Neural progenitor cell (in vitro differentiated cells): Measurements from ENCODE around the gene HSD3B7. TPM values are rescaled to one million over a fixed set of nuclear protein-coding genes. Genes with fewer than 3 reads are reported as not detected.

Source experiments
- DNase-seq: peaks from one replicate; pipeline ENCODE4 v3.0.0-alpha.2; 2016; ENCODE audit warnings: low spot score
- H2AFZ ChIP-seq: fragments of 200-600 bp; sonication (generic); replicated peaks from 2 replicates; pipeline ENCODE4 v1.6.1; 2016; ENCODE audit warnings: antibody characterized with exemption
- H3F3A ChIP-seq: fragments of 200-600 bp; sonication (generic); 2 replicates; pipeline ENCODE4 v1.6.1; 2016; ENCODE audit warnings: antibody characterized with exemption, low read depth
- H3K27ac ChIP-seq: fragments of 200-600 bp; sonication (generic); 2 replicates; pipeline ENCODE4 v1.5.1; 2016; ENCODE audit warnings: mild to moderate bottlenecking
- H3K27me3 ChIP-seq: fragments of 200-600 bp; sonication (generic); 2 replicates; pipeline ENCODE4 v1.6.1; 2016; ENCODE audit warnings: mild to moderate bottlenecking, moderate library complexity
- H3K36me3 ChIP-seq: fragments of 200-600 bp; sonication (generic); 2 replicates; pipeline ENCODE4 v1.5.1; 2016
- H3K4me1 ChIP-seq: fragments of 200-600 bp; sonication (generic); 2 replicates; pipeline ENCODE4 v1.6.1; 2016; ENCODE audit warnings: mixed run types
- H3K4me2 ChIP-seq: fragments of 200-600 bp; sonication (generic); 2 replicates; pipeline ENCODE4 v1.6.1; 2016
- H3K4me3 ChIP-seq: fragments of 200-600 bp; sonication (generic); 2 replicates; pipeline ENCODE4 v1.5.1; 2016
- H3K79me2 ChIP-seq: fragments of 200-600 bp; sonication (generic); 2 replicates; pipeline ENCODE4 v1.6.1; 2016; ENCODE audit warnings: low read depth
- H3K9ac ChIP-seq: fragments of 200-600 bp; sonication (generic); 2 replicates; pipeline ENCODE4 v1.6.1; 2016
- H3K9me3 ChIP-seq: fragments of 200-600 bp; sonication (generic); 2 replicates; pipeline ENCODE4 v1.5.1; 2016; ENCODE audit warnings: low read depth
- H4K20me1 ChIP-seq: fragments of 200-600 bp; sonication (generic); 2 replicates; pipeline ENCODE4 v1.6.1; 2016; ENCODE audit warnings: low read depth
- H3K27ac Mint-ChIP-seq: 3 replicates; pipeline ENCODE4 v1.8.0; 2021; ENCODE audit warnings: mixed read lengths
- H3K27me3 Mint-ChIP-seq: 2 replicates; pipeline ENCODE4 v1.8.0; 2022; ENCODE audit warnings: low read depth, mild to moderate bottlenecking, inconsistent platforms, moderate library complexity, mixed read lengths; ENCODE audit not compliant: insufficient read depth
- H3K36me3 Mint-ChIP-seq: 3 replicates; pipeline ENCODE4 v1.8.0; 2021; ENCODE audit warnings: mixed read lengths
- H3K4me1 Mint-ChIP-seq: 3 replicates; pipeline ENCODE4 v1.8.0; 2021; ENCODE audit warnings: mixed read lengths
- H3K4me3 Mint-ChIP-seq: 3 replicates; pipeline ENCODE4 v1.8.0; 2021; ENCODE audit warnings: mild to moderate bottlenecking, moderate library complexity, mixed read lengths
- H3K9me3 Mint-ChIP-seq: 3 replicates; pipeline ENCODE4 v1.8.0; 2020; ENCODE audit warnings: mixed read lengths
- EZH2 ChIP-seq: fragments of 200-600 bp; sonication (generic); IDR thresholded peaks from 2 replicates; pipeline ENCODE4 v1.6.1; 2017; ENCODE audit warnings: antibody characterized with exemption, mild to moderate bottlenecking, moderate library complexity
- EZH2phosphoT487 ChIP-seq: fragments of 200-600 bp; sonication (generic); IDR thresholded peaks from 2 replicates; pipeline ENCODE4 v1.6.1; 2017; ENCODE audit warnings: antibody characterized with exemption
- total RNA-seq: library from RNA; depleted of rRNA; stranded (reverse); fragments of >200 nt; gene quantifications from 2 replicates; pipeline ENCODE4 v1.2.3, GENCODE V29; 2015; ENCODE audit warnings: low replicate concordance
- TF ChIP-seq, protein P1 (sequence below): fragments of 200-600 bp; sonication (generic); IDR thresholded peaks from 2 replicates; pipeline ENCODE4 v1.5.1; 2017; ENCODE audit warnings: antibody characterized with exemption, mild to moderate bottlenecking

Gene HSD3B7
- total RNA-seq, 1 donor from 2014 or later, result 1.4 TPM

GRCh38 chr16:30964574-30965226 is 20.3 kb upstream of the HSD3B7 start:
- no peak overlapping the region for H3K27ac ChIP-seq
- peaks cover 8% of the 10 kb centered on the region for H4K20me1 ChIP-seq
- H3K36me3 Mint-ChIP-seq, result peaks cover 39% of the 10 kb centered on the region
- H3K36me3 ChIP-seq, result peaks cover 11% of the 10 kb centered on the region
- no peaks in the 10 kb centered on the region for H3K9me3 ChIP-seq
- H3K27me3 ChIP-seq, result no peaks in the 10 kb centered on the region
- H3K4me3 Mint-ChIP-seq, result no peak overlapping the region
- no peaks in the 10 kb centered on the region for H3K4me1 Mint-ChIP-seq
- no peaks in the 10 kb centered on the region for H3K9me3 Mint-ChIP-seq
- peaks cover 7% of the 10 kb centered on the region for H3K27me3 Mint-ChIP-seq
- DNase-seq, result no peak
- TF ChIP-seq EZH2phosphoT487 (no peak), EZH2 (no peak)
- TF ChIP-seq, protein P1, sequence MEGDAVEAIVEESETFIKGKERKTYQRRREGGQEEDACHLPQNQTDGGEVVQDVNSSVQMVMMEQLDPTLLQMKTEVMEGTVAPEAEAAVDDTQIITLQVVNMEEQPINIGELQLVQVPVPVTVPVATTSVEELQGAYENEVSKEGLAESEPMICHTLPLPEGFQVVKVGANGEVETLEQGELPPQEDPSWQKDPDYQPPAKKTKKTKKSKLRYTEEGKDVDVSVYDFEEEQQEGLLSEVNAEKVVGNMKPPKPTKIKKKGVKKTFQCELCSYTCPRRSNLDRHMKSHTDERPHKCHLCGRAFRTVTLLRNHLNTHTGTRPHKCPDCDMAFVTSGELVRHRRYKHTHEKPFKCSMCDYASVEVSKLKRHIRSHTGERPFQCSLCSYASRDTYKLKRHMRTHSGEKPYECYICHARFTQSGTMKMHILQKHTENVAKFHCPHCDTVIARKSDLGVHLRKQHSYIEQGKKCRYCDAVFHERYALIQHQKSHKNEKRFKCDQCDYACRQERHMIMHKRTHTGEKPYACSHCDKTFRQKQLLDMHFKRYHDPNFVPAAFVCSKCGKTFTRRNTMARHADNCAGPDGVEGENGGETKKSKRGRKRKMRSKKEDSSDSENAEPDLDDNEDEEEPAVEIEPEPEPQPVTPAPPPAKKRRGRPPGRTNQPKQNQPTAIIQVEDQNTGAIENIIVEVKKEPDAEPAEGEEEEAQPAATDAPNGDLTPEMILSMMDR, result no peak
- peaks cover 8% of the 10 kb centered on the region for H3K79me2 ChIP-seq
- no peak overlapping the region for H3K4me3 ChIP-seq
- H3K27ac Mint-ChIP-seq, result no peak overlapping the region
- no peaks in the 10 kb centered on the region for H3F3A ChIP-seq
- no peaks in the 10 kb centered on the region for H3K4me1 ChIP-seq
- H2AFZ ChIP-seq, result no peak overlapping the region
- no peak overlapping the region for H3K9ac ChIP-seq
- no peak overlapping the region for H3K4me2 ChIP-seq

- Mint-ChIP-seq H3K36me3 (peaks cover 38% of the 10 kb centered on the region), H3K27ac (no peak overlapping the region), H3K27me3 (peaks cover 7% of the 10 kb centered on the region), H3K4me1 (no peaks in the 10 kb centered on the region), H3K9me3 (no peaks in the 10 kb centered on the region), H3K4me3 (no peak overlapping the region)
- no peaks in the 10 kb centered on the region for H3K9me3 ChIP-seq
- H3K9ac ChIP-seq, result no peak overlapping the region
- no peak overlapping the region for H2AFZ ChIP-seq
- peaks cover under 1% of the 10 kb centered on the region for H3K79me2 ChIP-seq
- TF ChIP-seq, protein P1, result no peak
- no peak for TF ChIP-seq EZH2
- TF ChIP-seq EZH2phosphoT487, result no peak
- no peak for DNase-seq
- no peaks in the 10 kb centered on the region for H3K27me3 ChIP-seq
- no peak overlapping the region for H3K4me3 ChIP-seq
- peaks cover 7% of the 10 kb centered on the region for H4K20me1 ChIP-seq
- no peak overlapping the region for H3K27ac ChIP-seq
- no peak overlapping the region for H3K4me2 ChIP-seq
- H3K36me3 ChIP-seq, result peaks cover 5% of the 10 kb centered on the region
- H3F3A ChIP-seq, result no peaks in the 10 kb centered on the region
- no peaks in the 10 kb centered on the region for H3K4me1 ChIP-seq
Measured at GRCh38 chr16:30965436-30965835, 19.6 kb upstream of the HSD3B7 start.

GRCh38 chr16:30966033-30966619 is 18.9 kb upstream of the HSD3B7 start:
- H3K36me3 Mint-ChIP-seq, result peaks cover 40% of the 10 kb centered on the region

More at GRCh38 chr16:30966033-30966619, 18.9 kb upstream of the HSD3B7 start:
- Histone ChIP-seq H2AFZ (no peak overlapping the region), H3K79me2 (no peaks in the 10 kb centered on the region), H4K20me1 (peaks cover 7% of the 10 kb centered on the region), H3K4me3 (no peak overlapping the region), H3K4me2 (no peak overlapping the region), H3K27ac (no peak overlapping the region), H3K36me3 (peaks cover 4% of the 10 kb centered on the region), H3K27me3 (no peaks in the 10 kb centered on the region), H3K4me1 (no peaks in the 10 kb centered on the region), H3F3A (no peaks in the 10 kb centered on the region), H3K9me3 (no peaks in the 10 kb centered on the region), H3K9ac (no peak overlapping the region)
- Mint-ChIP-seq H3K9me3 (no peaks in the 10 kb centered on the region), H3K27me3 (peaks cover 7% of the 10 kb centered on the region), H3K4me3 (no peak overlapping the region), H3K4me1 (no peaks in the 10 kb centered on the region), H3K27ac (no peak overlapping the region)
- TF ChIP-seq, protein P1, result no peak
- TF ChIP-seq EZH2, result no peak
- DNase-seq, result no peak
